Spleen (tissue), 7 donors: ENCODE data around the gene IQCB1.

Source experiments
- CTCF ChIP-seq, 11 experiments: fragments of 200-600 bp in 7 of 11; fragments of 450-650 bp in 4 of 11; sonication (generic) in 4 of 11; IDR thresholded peaks in 8 of 11; conservative IDR thresholded peaks in 3 of 11; 1 replicate in 7 of 11; 2 replicates in 4 of 11; pipeline versions ENCODE4 v1.4.0 to v1.8.0; 2016 to 2021; ENCODE audit warnings: antibody characterized with exemption in 11 of 11, inconsistent platforms in 4 of 11, mild to moderate bottlenecking in 1 of 11
- POLR2A ChIP-seq, 3 donors: fragments of 450-650 bp; IDR thresholded peaks; one replicate each; pipeline ENCODE4 v1.5.1; 2017; ENCODE audit warnings: antibody characterized with exemption in 3 of 3, mild to moderate bottlenecking in 1 of 3
- POLR2AphosphoS5 ChIP-seq, 3 donors: sonication (generic); formaldehyde crosslinking; IDR thresholded peaks; one replicate each; pipeline ENCODE4 v1.5.1; 2017; ENCODE audit warnings: antibody characterized with exemption in 3 of 3
- donor health status: DM: no; HTN: no; CAD: no; lungs with moderate emphysema.
- donor health status: DM: no; HTN: no; CAD: no.
- donor health status: DM: no; HTN: no; CAD: no.

GRCh38 chr3:121757812-121758545, 76.9 kb downstream of the IQCB1 start:
- no peak for TF ChIP-seq CTCF (IDR thresholded peaks at IDR 0.05 in 8 of 11, conservative IDR thresholded peaks at IDR 0.05 in 3 of 11)
- TF ChIP-seq POLR2A (IDR thresholded peaks at IDR 0.05), result no peak
- no peak for TF ChIP-seq POLR2AphosphoS5 (IDR thresholded peaks at IDR 0.05)
